HG03571 (cell line): Measurements from ENCODE around the gene RGS6.

Source experiments
- ATAC-seq: cut with Tn5 transposase; IDR thresholded peaks from one replicate; pipeline ENCODE4 v1.9.1; 2021; ENCODE audit not compliant: unreplicated experiment

The RGS6 gene

GRCh38 chr14:72154645-72155378 lies 222.6 kb downstream of the RGS6 start:
- ATAC-seq: no peak

- ATAC-seq: no peak
Measured at GRCh38 chr14:72155379-72155993, 223.3 kb downstream of the RGS6 start.

- no peak for ATAC-seq
Measured at GRCh38 chr14:72164420-72165228, 232.4 kb downstream of the RGS6 start.

- no peak for ATAC-seq
Measured at GRCh38 chr14:72165229-72165698, 233.0 kb downstream of the RGS6 start.

GRCh38 chr14:72169521-72169920 lies 237.3 kb downstream of the RGS6 start:
- no peak for ATAC-seq

- no peak for ATAC-seq
Measured at GRCh38 chr14:72172049-72172448, 239.8 kb downstream of the RGS6 start.

GRCh38 chr14:72172597-72172996 lies 240.4 kb downstream of the RGS6 start:
- ATAC-seq: no peak

GRCh38 chr14:72173038-72173720 lies 240.9 kb downstream of the RGS6 start:
- no peak for ATAC-seq

GRCh38 chr14:72177251-72177650 lies 245.0 kb downstream of the RGS6 start:
- no peak for ATAC-seq

- ATAC-seq: no peak
Measured at GRCh38 chr14:72178517-72178916, 246.3 kb downstream of the RGS6 start.

GRCh38 chr14:72182708-72183432 lies 250.6 kb downstream of the RGS6 start:
- no peak for ATAC-seq

- ATAC-seq: no peak
Measured at GRCh38 chr14:72183631-72184030, 251.4 kb downstream of the RGS6 start.

- no peak for ATAC-seq
Measured at GRCh38 chr14:72186523-72186922, 254.3 kb downstream of the RGS6 start.

GRCh38 chr14:72196237-72197015 lies 264.2 kb downstream of the RGS6 start:
- ATAC-seq: no peak

- no peak for ATAC-seq
Measured at GRCh38 chr14:72201645-72202044, 269.4 kb downstream of the RGS6 start.

GRCh38 chr14:72213424-72213823 lies 281.2 kb downstream of the RGS6 start:
- no peak for ATAC-seq

GRCh38 chr14:72215080-72215479 lies 282.9 kb downstream of the RGS6 start:
- ATAC-seq: no peak

GRCh38 chr14:72217135-72217534 lies 284.9 kb downstream of the RGS6 start:
- ATAC-seq: no peak

- no peak for ATAC-seq
Measured at GRCh38 chr14:72222046-72222445, 289.8 kb downstream of the RGS6 start.

GRCh38 chr14:72236629-72237028 lies 304.4 kb downstream of the RGS6 start:
- no peak for ATAC-seq
